Prostate gland (tissue), 2 donors: Measurements from ENCODE around the gene AOPEP.

ENCODE experiments used
- POLR2A ChIP-seq: fragments of 450-650 bp; IDR thresholded peaks from one replicate; pipeline ENCODE4 v1.6.1; 2016; ENCODE audit warnings: antibody characterized with exemption, mild to moderate bottlenecking
- TF ChIP-seq, protein P1 (sequence below), 4 experiments: fragments of 200-600 bp in 2 of 4; fragments of 450-650 bp in 2 of 4; sonication (generic) in 2 of 4; IDR thresholded peaks; 1 replicate in 3 of 4; 2 replicates in 1 of 4; pipeline ENCODE4 v1.5.1; 2016 to 2019; ENCODE audit warnings: antibody characterized with exemption in 4 of 4, mild to moderate bottlenecking in 2 of 4, moderate library complexity in 2 of 4

GRCh38 chr9:94993160-94993820 lies 266.8 kb downstream of the AOPEP start:
- TF ChIP-seq, protein P1, sequence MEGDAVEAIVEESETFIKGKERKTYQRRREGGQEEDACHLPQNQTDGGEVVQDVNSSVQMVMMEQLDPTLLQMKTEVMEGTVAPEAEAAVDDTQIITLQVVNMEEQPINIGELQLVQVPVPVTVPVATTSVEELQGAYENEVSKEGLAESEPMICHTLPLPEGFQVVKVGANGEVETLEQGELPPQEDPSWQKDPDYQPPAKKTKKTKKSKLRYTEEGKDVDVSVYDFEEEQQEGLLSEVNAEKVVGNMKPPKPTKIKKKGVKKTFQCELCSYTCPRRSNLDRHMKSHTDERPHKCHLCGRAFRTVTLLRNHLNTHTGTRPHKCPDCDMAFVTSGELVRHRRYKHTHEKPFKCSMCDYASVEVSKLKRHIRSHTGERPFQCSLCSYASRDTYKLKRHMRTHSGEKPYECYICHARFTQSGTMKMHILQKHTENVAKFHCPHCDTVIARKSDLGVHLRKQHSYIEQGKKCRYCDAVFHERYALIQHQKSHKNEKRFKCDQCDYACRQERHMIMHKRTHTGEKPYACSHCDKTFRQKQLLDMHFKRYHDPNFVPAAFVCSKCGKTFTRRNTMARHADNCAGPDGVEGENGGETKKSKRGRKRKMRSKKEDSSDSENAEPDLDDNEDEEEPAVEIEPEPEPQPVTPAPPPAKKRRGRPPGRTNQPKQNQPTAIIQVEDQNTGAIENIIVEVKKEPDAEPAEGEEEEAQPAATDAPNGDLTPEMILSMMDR (IDR thresholded peaks at IDR 0.05) = no peak
- no peak for TF ChIP-seq POLR2A
